IMR-90 (cell line): ENCODE results near the gene UBE3C. TPM values are rescaled to one million over a fixed set of nuclear protein-coding genes. Genes with fewer than 3 reads are reported as not detected.
A peak's percentile ranks its signal among the peaks of the same experiment; 100 is the strongest.

Experiments used
- ATAC-seq: fragments of 200-7000 bp; cut with Tn5 transposase; 2 replicates; pipeline ENCODE4 v1.9.1; 2020; ENCODE audit warnings: low read depth, mild to moderate bottlenecking, moderate library complexity
- Bru-seq: library from RNA; stranded (reverse); fragments of 400-500 nt; gene quantifications from one replicate; lab custom pipeline; 2021; lab: Mats Ljungman, UMichigan
- BruChase-seq, 2 experiments: library from RNA; stranded (reverse); fragments of 400-500 nt; gene quantifications; one replicate each; lab custom pipeline; 2021; lab: Mats Ljungman, UMichigan
- BruUV-seq: library from RNA; stranded (reverse); fragments of 400-500 nt; replicated peaks from 2 replicates; lab custom pipeline; 2021; lab: Mats Ljungman, UMichigan
- CTCF ChIA-PET: fragments of 300-600 bp; formaldehyde crosslinking; extraction: SDS; loops from one replicate; lab custom pipeline; 2021; ENCODE audit warnings: antibody characterized with exemption; lab: Yijun Ruan, JAX
- POLR2A ChIA-PET: fragments of 300-600 bp; sonication (Branson Sonifier 250); formaldehyde crosslinking; loops from one replicate; lab custom pipeline; 2022; ENCODE audit warnings: antibody characterized with exemption; ENCODE audit not compliant: unreplicated experiment; lab: Charles Lee
- DNase-seq: peaks from one replicate; pipeline ENCODE4 v3.0.0; 2013
- H2AFZ ChIP-seq: replicated peaks from 2 replicates; pipeline ENCODE3; 2013; ENCODE audit warnings: low read length, mild to moderate bottlenecking; ENCODE audit not compliant: poor library complexity
- H2AK5ac ChIP-seq: 2 replicates; pipeline ENCODE4 v1.6.1; 2013; ENCODE audit warnings: low read depth, low read length, inconsistent platforms
- H2AK9ac ChIP-seq: replicated peaks from 2 replicates; pipeline ENCODE3; 2013; ENCODE audit warnings: mild to moderate bottlenecking, low read depth, low read length, moderate library complexity; ENCODE audit not compliant: poor library complexity
- H2BK120ac ChIP-seq: 2 replicates; pipeline ENCODE4 v1.6.1; 2013; ENCODE audit warnings: low read depth, low read length, inconsistent platforms
- H2BK15ac ChIP-seq: 3 replicates; pipeline ENCODE4 v1.6.1; 2013; ENCODE audit warnings: low read depth, low read length, inconsistent platforms
- H2BK20ac ChIP-seq: 2 replicates; pipeline ENCODE4 v1.6.1; 2013; ENCODE audit warnings: low read depth, mild to moderate bottlenecking, inconsistent platforms, low read length, moderate library complexity
- H2BK5ac ChIP-seq: 2 replicates; pipeline ENCODE4 v1.6.1; 2013; ENCODE audit warnings: mild to moderate bottlenecking, low read depth, low read length, inconsistent platforms; ENCODE audit not compliant: poor library complexity, severe bottlenecking
- H3K14ac ChIP-seq: replicated peaks from 2 replicates; pipeline ENCODE4 v1.6.1; 2013; ENCODE audit warnings: low read depth, low read length, inconsistent platforms
- H3K18ac ChIP-seq: 2 replicates; pipeline ENCODE4 v1.6.1; 2013; ENCODE audit warnings: low read depth, low read length, control low read depth
- H3K23ac ChIP-seq: 2 replicates; pipeline ENCODE4 v1.6.1; 2013; ENCODE audit warnings: low read depth, low read length, inconsistent platforms
- H3K27ac ChIP-seq: 2 replicates; pipeline ENCODE4 v1.5.1; 2013; ENCODE audit warnings: mild to moderate bottlenecking, control low read depth, low read length; ENCODE audit not compliant: insufficient read depth
- H3K27me3 ChIP-seq: 2 replicates; pipeline ENCODE4 v1.6.1; 2013; ENCODE audit warnings: low read length; ENCODE audit not compliant: control insufficient read depth, insufficient read depth
- H3K36me3 ChIP-seq: 2 replicates; pipeline ENCODE4 v1.6.1; 2013; ENCODE audit warnings: low read length, mixed read lengths; ENCODE audit not compliant: control insufficient read depth, insufficient read depth
- H3K4ac ChIP-seq: 2 replicates; pipeline ENCODE4 v1.6.1; 2013; ENCODE audit warnings: low read depth, low read length, inconsistent platforms
- H3K4me1 ChIP-seq: 2 replicates; pipeline ENCODE4 v1.6.1; 2013; ENCODE audit warnings: low read length, mixed read lengths; ENCODE audit not compliant: control insufficient read depth, insufficient read depth
- H3K4me2 ChIP-seq: 2 replicates; pipeline ENCODE4 v1.6.1; 2013; ENCODE audit warnings: low read depth, mild to moderate bottlenecking, control low read depth, low read length, moderate library complexity
- H3K4me3 ChIP-seq: 2 replicates; pipeline ENCODE4 v1.5.1; 2013; ENCODE audit warnings: low read depth, mild to moderate bottlenecking, control low read depth, low read length, moderate library complexity; ENCODE audit not compliant: insufficient read depth
- H3K56ac ChIP-seq: 2 replicates; pipeline ENCODE4 v1.6.1; 2013; ENCODE audit warnings: low read length, inconsistent platforms; ENCODE audit not compliant: insufficient read depth; ENCODE audit errors: extremely low read depth
- H3K79me1 ChIP-seq, 2 experiments: 2 replicates each; pipeline ENCODE4 v1.6.1; 2013; ENCODE audit warnings: low read length in 2 of 2, inconsistent platforms in 1 of 2, low read depth in 1 of 2
- H3K9ac ChIP-seq: 2 replicates; pipeline ENCODE4 v1.6.1; 2013; ENCODE audit warnings: low read depth, low read length, control low read depth
- H3K9me1 ChIP-seq: 2 replicates; pipeline ENCODE4 v1.6.1; 2013; ENCODE audit warnings: low read length, inconsistent platforms; ENCODE audit not compliant: insufficient read depth
- H3K9me3 ChIP-seq: 2 replicates; pipeline ENCODE4 v1.6.1; 2013; ENCODE audit warnings: low read length; ENCODE audit not compliant: control insufficient read depth, insufficient read depth
- H4K20me1 ChIP-seq: 2 replicates; pipeline ENCODE4 v1.6.1; 2013; ENCODE audit warnings: low read length, inconsistent platforms; ENCODE audit not compliant: insufficient read depth
- H4K5ac ChIP-seq: 2 replicates; pipeline ENCODE4 v1.6.1; 2013; ENCODE audit warnings: mild to moderate bottlenecking, low read depth, low read length, control low read depth
- H4K8ac ChIP-seq, 2 experiments: 2 replicates each; pipeline ENCODE4 v1.6.1; 2013; ENCODE audit warnings: low read depth in 2 of 2, low read length in 2 of 2, control low read depth in 1 of 2, inconsistent platforms in 1 of 2
- H4K91ac ChIP-seq: 2 replicates; pipeline ENCODE4 v1.6.1; 2013; ENCODE audit warnings: low read depth, low read length, inconsistent platforms; ENCODE audit not compliant: insufficient read depth
- BHLHE40 ChIP-seq: fragments of 150-350 bp; IDR thresholded peaks from 2 replicates; pipeline ENCODE4 v1.6.1; 2016; ENCODE audit warnings: mild to moderate bottlenecking, low read depth, low read length
- MAZ ChIP-seq: IDR thresholded peaks from 2 replicates; pipeline ENCODE4 v1.6.1; 2012; ENCODE audit warnings: low read depth, mild to moderate bottlenecking, low read length, improper control_type of control experiment, moderate library complexity, borderline replicate concordance
- MXI1 ChIP-seq: IDR thresholded peaks from 2 replicates; pipeline ENCODE4 v1.6.1; 2012; ENCODE audit warnings: low read depth, mild to moderate bottlenecking, low read length, moderate library complexity, borderline replicate concordance
- POLR2A ChIP-seq: IDR thresholded peaks from 2 replicates; pipeline ENCODE4 v1.6.1; 2012; ENCODE audit warnings: mild to moderate bottlenecking, low read depth, low read length
- RAD21 ChIP-seq: IDR thresholded peaks from 2 replicates; pipeline ENCODE4 v1.6.1; 2012; ENCODE audit warnings: low read length, improper control_type of control experiment
- RFX5 ChIP-seq: IDR thresholded peaks from 2 replicates; pipeline ENCODE4 v1.8.0; 2012; ENCODE audit warnings: low read depth, mild to moderate bottlenecking, low read length, moderate library complexity
- SMC3 ChIP-seq: fragments of 150-350 bp; IDR thresholded peaks from 2 replicates; pipeline ENCODE4 v1.6.1; 2016; ENCODE audit warnings: low read depth, mild to moderate bottlenecking, antibody characterized with exemption, low read length, moderate library complexity
- USF2 ChIP-seq: fragments of 150-350 bp; IDR thresholded peaks from 2 replicates; pipeline ENCODE4 v1.6.1; 2017; ENCODE audit warnings: mild to moderate bottlenecking, antibody characterized with exemption, low read length, low read depth
- WGBS, 2 experiments: methylation state at CpG; one replicate each; pipeline versions ENCODE4 v1.1.5 to v1.1.7; 2013; ENCODE audit warnings: missing lambda C conversion rate in 2 of 2; ENCODE audit not compliant: insufficient read length in 1 of 2; ENCODE audit errors: extremely low coverage in 2 of 2; 5-methylcytosine and 5-hydroxymethylcytosine counted together
- dilution Hi-C: fragments of 300-500 bp; cut with HindIII; formaldehyde crosslinking; loops from one replicate; pipeline ENCODE4 v1.14.3; 2018; ENCODE audit warnings: low sequenced_read_pairs; ENCODE audit not compliant: unreplicated experiment
- in situ Hi-C: fragments of 300-500 bp; cut with MboI; formaldehyde crosslinking; loops from 3 replicates; pipeline ENCODE4 v1.14.3; 2019; ENCODE audit warnings: low sequenced_read_pairs, inconsistent platforms, mixed read lengths
- intact Hi-C: fragments of 100-400 bp; cut with micrococcal nuclease; formaldehyde crosslinking; loops from 2 replicates; pipeline ENCODE4 v1.10.0; 2022
- long read RNA-seq: library from polyadenylated mRNA; unstranded; transcript quantifications from one replicate; pipeline ENCODE4 v2.0.0, GENCODE V29; 2021; ENCODE audit not compliant: unreplicated experiment
- polyA plus RNA-seq, 3 experiments: library from polyadenylated mRNA; depleted of rRNA; stranded (reverse); fragments of >200 nt; gene quantifications; 2 replicates each; pipeline ENCODE4 v1.2.3, GENCODE V29; 2012; ENCODE audit warnings: low replicate concordance in 1 of 3
- total RNA-seq: library from RNA; depleted of rRNA; stranded (reverse); fragments of >200 nt; gene quantifications from 2 replicates; pipeline ENCODE4 v1.2.3, GENCODE V29; 2012; rRNA removed
- TF ChIP-seq, protein P1 (sequence below): fragments of 150-350 bp; IDR thresholded peaks from 2 replicates; pipeline ENCODE4 v1.6.1; 2016; ENCODE audit warnings: low read depth, mild to moderate bottlenecking, low read length, moderate library complexity, borderline replicate concordance

The UBE3C gene
- 60.6 and 88.6 TPM in 2 replicates for total RNA-seq
- 35.8 and 43.0 TPM in 2 replicates for polyA plus RNA-seq (2012; rRNA removed)
- 19.8 and 19.9 TPM in 2 replicates for polyA plus RNA-seq (2012; cell fraction: cytosol; rRNA removed)
- 19.7 and 50.4 TPM in 2 replicates for polyA plus RNA-seq (2012; cell fraction: nucleus; rRNA removed; ENCODE audit: low replicate concordance)
- Bru-seq, nascent RNA = percentile 93 among the genes with signal in this experiment
- BruChase-seq, experiment 1, labeled RNA remaining after a 6-hour chase = percentile 94 among the genes with signal in this experiment
- percentile 92 among the genes with signal in this experiment for BruChase-seq, experiment 2, labeled RNA remaining after a 2-hour chase
- long read RNA-seq, full-length matches to known transcripts = 46 of 89 reads
- long read RNA-seq, partial matches to known transcripts = 20 of 89 reads
- long read RNA-seq, other reads (novel, unspliced or antisense) = 23 of 89 reads

DNA sequence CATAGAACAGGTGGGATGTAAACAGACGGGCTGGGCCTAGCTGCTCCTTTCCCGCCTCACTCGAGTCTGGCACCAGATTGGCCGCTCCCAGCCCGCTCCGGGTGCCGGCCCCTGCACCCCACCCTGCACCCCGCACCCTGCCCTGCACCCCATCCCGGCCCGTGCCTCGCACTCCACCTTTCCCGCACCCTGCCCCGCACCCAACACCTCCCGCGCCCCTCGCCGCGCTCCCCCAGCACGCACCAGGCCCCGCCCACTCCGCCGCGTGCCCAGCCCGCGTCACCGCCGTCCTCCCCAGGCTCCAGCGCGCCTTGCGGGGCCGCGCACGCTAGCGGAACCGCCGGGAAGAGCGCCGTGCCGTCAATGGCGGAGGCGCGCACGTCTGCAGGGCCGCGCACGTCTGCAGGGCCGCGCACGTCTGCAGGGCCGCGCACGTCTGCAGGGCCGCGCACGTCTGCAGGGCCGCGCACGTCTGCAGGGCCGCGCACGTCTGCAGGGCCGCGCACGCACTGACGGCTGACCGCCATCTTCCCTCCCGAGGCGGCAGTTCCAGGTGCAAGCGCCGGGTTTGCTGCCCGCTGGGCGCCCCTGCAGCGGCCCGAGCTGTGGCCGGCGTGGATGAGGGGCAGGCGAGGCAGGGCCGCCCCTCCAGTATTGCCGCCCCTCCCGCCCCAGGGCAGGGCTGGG, at the start of gene UBE3C:
UBE3C (plus strand) TSS at position 503 of the 687 bp plus-strand sequence. CDS start 347 bp downstream, outside the sequence.
- H3K4me2 ChIP-seq = peak within 1 kb of the TSS; percentile 97
- 4% methylated on average over 10 of the region's 80 CpGs; no CpG with 5 or more reads in 1 of the 2 experiments for WGBS, 2 experiments
- H3K18ac ChIP-seq = peak within 1 kb of the TSS; percentile 81
- peak within 1 kb of the TSS; percentile 59 for H3K4me3 ChIP-seq
- in situ Hi-C loops (loop anchor here (25.0 kb wide), 2 partner anchors 176 to 501 kb away; partner anchors contain the start of gene RNF32), intact Hi-C loops (loop anchor here (5.0 to 10.0 kb wide), 2 partner anchors 166 to 1344 kb away; no protein-coding TSS in a partner anchor), dilution Hi-C loops (no loop called here)
- ChIA-PET CTCF (interaction anchor here (0.6 kb wide), 1 partner anchor 187 kb away, joined by 3 read pairs; no protein-coding TSS in a partner anchor), POLR2A (no interaction called here)
- H4K5ac ChIP-seq = peak within 1 kb of the TSS; percentile 97
- peak within 1 kb of the TSS; percentile 89 for H3K27ac ChIP-seq
- H3K9ac ChIP-seq = peak within 1 kb of the TSS; percentile 88
- TF ChIP-seq MXI1 (peak; percentile 64; the same call in 1 of the 2 replicates), POLR2A (peak; percentile 70), USF2 (peak; percentile 42), RAD21 (no peak), BHLHE40 (peak; percentile 50; the same call in 1 of the 2 replicates), MAZ (peak; percentile 65; the same call in 1 of the 2 replicates), RFX5 (no peak), SMC3 (no peak)
- TF ChIP-seq, protein P1, sequence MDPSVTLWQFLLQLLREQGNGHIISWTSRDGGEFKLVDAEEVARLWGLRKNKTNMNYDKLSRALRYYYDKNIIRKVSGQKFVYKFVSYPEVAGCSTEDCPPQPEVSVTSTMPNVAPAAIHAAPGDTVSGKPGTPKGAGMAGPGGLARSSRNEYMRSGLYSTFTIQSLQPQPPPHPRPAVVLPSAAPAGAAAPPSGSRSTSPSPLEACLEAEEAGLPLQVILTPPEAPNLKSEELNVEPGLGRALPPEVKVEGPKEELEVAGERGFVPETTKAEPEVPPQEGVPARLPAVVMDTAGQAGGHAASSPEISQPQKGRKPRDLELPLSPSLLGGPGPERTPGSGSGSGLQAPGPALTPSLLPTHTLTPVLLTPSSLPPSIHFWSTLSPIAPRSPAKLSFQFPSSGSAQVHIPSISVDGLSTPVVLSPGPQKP = no peak
- peak within 1 kb of the TSS; percentile 11; the same call in 1 of the 2 replicates for H2BK120ac ChIP-seq
- no peak within 1 kb of the TSS for H2BK20ac ChIP-seq
- peak within 1 kb of the TSS; percentile 61 for H3K23ac ChIP-seq
- no peak within 1 kb of the TSS for H2BK15ac ChIP-seq
- H2AFZ ChIP-seq = peak within 1 kb of the TSS; percentile 96
- H3K9me1 ChIP-seq = peaks cover 17% of the 10 kb centered on the region
- H3K4ac ChIP-seq = peak within 1 kb of the TSS; percentile 59
- peaks cover 0 to 33% of the 10 kb centered on the region in 2 experiments; a peak in 2 of 4 replicates for H3K79me1 ChIP-seq
- H3K14ac ChIP-seq = peak within 1 kb of the TSS; percentile 47
- peak within 1 kb of the TSS; percentile 77 for H3K56ac ChIP-seq
- DNase-seq (peak; percentile 90), ATAC-seq (peak; percentile 89)
- H2AK9ac ChIP-seq = peak within 1 kb of the TSS; percentile 95
- peak within 1 kb of the TSS; percentile 65 for H2AK5ac ChIP-seq
- H3K36me3 ChIP-seq = peaks cover 13% of the 10 kb centered on the region
- H3K9me3 ChIP-seq = no peaks in the 10 kb centered on the region
- no peaks in the 10 kb centered on the region for H3K27me3 ChIP-seq
- H4K8ac ChIP-seq = peak within 1 kb of the TSS; percentile 90 to 98
- peak within 1 kb of the TSS; percentile 20; the same call in 1 of the 2 replicates for H4K91ac ChIP-seq
- peak within 1 kb of the TSS; percentile 89 for H2BK5ac ChIP-seq
- peaks cover 11% of the 10 kb centered on the region for H3K4me1 ChIP-seq
- BruUV-seq = no TSS peak
- H4K20me1 ChIP-seq = peaks cover 43% of the 10 kb centered on the region
